ENCODE results near the gene USF1.
A peak's percentile ranks its signal among the peaks of the same experiment; 100 is the strongest.
"Not testable (repeated sequence)": the region's sequence is repeated elsewhere in the genome, so short reads cannot be mapped to it uniquely, and the experiment has no call there.

The USF1 gene

GRCh38 chr1:161077426-161077825, 31.6 kb upstream of the USF1 start:
- DNase-seq, result no peak

DNA sequence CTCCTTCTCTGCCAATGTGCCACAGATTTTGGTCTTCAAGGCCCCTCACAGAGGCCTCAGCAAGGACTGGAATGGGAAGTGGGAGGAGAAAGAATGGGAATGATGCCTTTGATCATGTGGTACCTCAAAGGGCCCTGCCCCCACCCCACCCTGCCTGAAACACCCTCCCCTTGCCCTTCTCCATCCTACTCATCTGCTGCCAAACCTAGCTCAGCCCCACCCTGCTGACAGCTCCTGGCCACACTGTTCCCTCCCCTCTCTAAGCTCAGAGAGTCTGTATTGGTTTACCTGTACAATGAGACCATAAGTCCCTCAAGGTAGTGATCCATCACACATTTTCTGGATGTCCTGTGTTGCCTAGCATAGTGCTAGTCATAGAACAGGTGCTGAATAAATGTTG, 30.6 kb upstream of the USF1 start:
- DNase-seq, result no peak

GRCh38 chr1:161074676-161075368, 29.0 kb upstream of the USF1 start:
- no peak for DNase-seq

DNA sequence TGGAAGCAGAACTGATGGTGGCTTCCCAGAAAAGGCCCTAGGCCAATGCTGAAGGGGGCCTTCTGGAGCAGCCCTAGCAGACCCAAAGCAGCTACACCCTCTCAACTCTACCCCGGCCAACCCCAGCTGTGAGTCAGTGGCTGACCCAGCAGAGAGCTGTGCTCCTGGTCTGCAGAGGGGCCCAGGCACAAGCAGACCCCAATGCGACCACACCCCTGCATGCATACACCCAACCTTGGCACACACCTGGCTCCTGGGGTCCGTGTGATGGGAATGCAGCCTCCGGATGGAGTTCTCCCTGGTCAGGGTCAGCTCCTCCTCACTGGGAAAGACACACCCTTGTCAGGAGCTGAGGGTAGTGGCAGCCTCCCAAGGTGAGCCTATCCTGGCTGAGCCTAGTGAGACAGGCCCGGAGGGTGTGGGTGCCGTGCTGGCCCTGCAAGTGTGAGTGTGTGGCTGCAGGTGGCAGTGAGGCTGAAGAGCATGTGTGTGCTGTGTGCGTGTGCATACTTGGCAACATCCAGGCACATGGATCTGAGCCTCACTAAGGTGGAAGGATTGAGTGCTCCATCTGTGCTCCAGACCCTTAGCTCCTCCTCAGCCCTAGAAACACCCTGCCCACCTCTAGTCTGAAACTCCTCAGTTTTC, 27.8 kb upstream of the USF1 start:
- no peak for DNase-seq

DNA sequence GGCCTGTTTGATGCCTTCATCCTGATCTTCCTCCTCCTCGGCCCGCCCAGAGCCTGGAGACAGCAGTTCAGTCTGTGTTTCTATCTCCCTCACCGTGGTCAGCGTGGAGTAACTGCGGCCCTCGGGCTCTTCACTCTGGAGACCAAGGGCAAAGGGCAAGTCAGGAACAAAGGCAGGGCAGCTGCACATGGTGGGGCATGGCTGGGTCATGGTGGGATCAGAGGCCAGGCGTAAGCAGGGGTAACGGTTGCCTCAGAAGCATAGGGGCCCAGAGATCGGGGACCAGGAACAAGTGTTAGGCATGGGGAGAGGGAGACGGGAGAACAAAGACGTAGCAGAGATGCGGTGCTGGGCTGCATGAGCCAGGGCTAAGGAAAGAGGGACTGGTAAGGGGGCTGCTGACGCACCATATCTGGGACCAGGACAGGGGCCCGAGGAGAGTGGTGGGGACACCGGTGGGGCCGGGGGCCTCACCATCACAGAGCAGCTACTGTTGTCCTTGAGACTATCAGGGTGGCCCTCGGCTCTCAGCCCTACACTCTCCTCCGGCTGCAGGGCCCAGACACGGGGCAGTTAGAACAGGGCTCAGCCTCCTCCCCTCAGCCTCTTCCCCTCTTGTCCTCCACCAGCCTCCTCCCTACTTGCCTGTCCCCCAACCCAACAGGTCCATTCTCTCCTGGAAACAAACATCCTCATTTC, 27.1 kb upstream of the USF1 start:
- DNase-seq, result no peak

GRCh38 chr1:161071886-161072371, 26.2 kb upstream of the USF1 start:
- peak; percentile 23 for DNase-seq

GRCh38 chr1:161070761-161071160, 25.0 kb upstream of the USF1 start:
- no peak for DNase-seq

DNA sequence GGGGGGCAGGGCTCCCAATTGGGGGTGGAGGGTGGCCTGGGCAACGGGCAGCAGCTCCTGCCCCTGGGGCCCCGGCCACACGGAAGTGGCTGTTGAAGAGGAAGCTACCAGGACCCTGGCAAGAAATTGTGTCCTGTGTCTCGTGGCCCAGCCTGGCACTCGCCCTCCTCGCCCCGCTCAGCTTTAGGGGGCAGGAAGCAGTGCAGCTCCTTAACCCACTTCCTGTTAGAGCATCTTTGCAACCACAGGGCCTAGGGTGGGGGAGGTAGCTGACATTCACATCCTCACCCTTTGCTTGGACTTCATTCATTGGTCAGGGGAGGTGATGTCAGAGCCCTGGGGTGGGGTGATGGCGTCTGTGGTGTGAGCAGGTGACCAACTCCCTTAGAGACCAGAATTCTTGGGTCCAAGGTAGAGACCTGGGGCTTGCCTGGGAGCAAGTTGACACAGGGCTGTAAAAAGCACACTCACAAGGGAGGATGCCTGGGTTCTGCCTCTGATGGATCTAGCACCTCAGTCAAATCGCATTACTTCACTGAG, 24.0 kb upstream of the USF1 start, which contains the start of gene ARHGAP30:
Gene ARHGAP30, minus strand, starts transcription at position 161 of the 540 bp plus-strand sequence. CDS start 267 bp downstream, outside the sequence.
- peak; percentile 79 for DNase-seq

GRCh38 chr1:161069241-161069640, 23.5 kb upstream of the USF1 start:
- DNase-seq, result no peak

DNA sequence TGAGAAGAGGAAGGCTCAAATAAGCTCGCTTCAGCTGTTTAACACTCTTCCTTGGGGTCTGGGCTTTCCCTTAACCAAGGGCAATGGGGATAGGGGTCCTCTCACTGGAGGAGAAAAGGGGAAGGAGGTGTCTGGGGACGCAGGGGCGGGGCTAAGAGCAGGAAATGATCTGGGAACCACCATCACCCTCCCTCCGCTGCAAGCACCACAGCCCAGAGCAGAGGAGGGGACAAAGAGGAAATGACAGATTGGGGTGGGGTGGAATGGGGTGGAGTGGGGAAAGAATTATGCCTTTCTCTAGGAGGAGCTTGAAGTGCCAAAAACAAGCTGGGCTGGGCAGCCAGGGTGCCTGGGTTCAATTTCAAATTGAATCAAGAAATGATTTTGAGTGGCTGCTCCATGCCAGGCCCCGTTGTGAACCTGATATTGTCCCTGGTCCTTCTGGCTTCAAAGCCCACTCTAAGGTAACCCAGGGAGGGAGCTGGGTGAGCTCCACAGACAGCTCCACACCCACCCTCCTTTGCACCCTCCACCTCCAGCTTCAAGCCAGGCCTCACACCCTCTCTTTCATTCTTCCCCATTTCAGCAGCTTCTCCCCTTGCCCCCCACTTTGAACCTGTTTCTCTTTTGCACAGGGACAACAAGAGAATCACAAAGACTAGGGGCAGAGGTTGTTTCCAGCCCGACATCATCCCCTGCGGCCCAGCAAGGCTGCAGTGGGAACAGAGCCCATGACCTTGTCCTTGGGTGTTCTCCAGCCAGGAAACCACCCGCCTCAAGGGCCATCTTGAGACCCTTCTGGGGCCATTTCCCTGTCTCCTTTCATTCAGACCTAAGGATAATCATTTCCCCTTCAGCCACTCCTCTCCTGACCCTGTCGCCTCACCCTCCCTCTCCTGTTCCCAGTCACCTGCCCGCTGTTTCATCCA, 22.8 kb upstream of the USF1 start:
- DNase-seq, result peak; percentile 74

- DNase-seq, result peak; percentile 15
Observed at GRCh38 chr1:161066694-161067093, 20.9 kb upstream of the USF1 start.

GRCh38 chr1:161065681-161066080, 19.9 kb upstream of the USF1 start:
- DNase-seq, result not testable (repeated sequence)

- DNase-seq, result not testable (repeated sequence)
Observed at GRCh38 chr1:161063936-161064335, 18.2 kb upstream of the USF1 start.

DNA sequence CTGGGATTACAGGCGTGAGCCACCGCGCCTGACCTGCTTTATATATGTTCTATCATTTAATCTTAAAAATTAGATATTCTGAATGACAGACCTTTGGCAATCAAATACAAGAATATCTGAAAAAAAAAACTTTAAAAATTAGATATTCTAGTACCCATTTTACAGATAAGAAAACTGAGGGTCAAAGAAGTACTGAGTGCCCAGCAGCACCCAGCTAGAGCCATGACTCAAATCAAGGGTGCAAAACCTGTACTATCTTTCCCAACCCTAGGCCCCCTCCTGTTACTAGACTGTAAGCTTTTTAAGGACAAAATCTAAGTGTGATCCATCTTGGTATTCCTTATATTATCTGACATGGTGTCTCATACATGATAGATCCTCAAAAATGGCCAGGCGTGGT, 15.6 kb upstream of the USF1 start:
- DNase-seq, result no peak

DNA sequence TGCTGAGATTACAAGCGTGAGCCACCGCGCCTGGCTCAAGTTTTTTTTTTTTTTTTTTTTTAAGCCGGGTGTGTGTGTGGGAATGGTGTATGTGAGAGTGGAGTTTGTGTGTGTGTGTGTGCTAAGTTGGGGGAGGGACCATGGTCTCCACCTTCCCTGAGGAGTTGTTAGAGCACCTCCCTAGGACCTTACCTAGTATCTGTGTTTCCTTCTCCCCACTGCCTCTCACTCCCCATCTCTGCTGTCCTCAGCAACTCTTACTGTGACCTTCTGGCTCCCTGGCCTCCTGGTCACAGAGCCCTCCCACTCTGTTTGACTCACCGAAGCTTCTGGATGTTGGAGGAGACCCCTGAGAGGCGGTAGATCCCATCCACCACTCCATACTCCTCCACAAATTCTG, 13.5 kb upstream of the USF1 start:
- DNase-seq, result no peak

DNA sequence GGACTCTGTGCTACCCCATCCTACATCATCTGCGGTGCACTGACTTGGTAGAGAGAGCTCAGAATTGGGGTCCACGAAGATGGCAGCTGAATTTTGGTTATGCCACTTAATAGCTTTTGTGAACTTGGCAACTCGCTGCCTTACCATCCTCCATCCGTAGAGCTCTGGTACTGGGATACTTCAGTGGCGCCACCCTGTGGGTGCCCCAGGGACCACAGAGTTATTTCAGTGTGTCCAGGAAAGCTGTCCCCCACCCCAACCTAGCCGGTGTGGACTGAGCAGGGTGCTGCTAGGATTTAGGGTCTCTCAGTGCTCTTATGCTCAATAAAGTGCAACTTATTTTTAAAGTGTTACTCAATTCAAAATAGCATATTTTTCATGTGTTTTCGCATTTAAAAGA, 9.0 kb upstream of the USF1 start:
- no peak for DNase-seq

GRCh38 chr1:161054232-161054631, 8.5 kb upstream of the USF1 start:
- no peak for DNase-seq

DNA sequence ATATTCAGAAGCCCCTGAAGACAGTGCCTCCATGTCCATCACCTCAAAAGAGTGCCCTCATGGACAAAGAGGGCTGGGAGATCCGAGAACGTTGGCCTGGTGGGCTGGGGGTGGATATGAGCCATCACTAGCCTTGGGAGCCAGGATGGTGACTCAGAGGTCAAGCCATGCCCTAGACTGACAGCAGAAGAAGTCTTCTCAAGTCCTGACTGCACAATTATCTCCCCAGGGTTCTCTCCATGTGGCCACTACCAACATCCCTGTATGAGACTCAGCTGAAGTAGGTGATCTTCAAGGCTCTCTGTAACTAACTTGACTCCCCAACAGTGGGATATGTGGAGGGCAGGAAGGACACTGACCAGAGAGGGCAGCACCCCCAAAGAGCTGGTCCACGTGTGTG, 7.1 kb upstream of the USF1 start:
- DNase-seq, result no peak

GRCh38 chr1:161051219-161051618, 5.4 kb upstream of the USF1 start:
- no peak for DNase-seq

GRCh38 chr1:161048949-161049722, 3.4 kb upstream of the USF1 start:
- no peak for DNase-seq
